Neuronal stem cell (in vitro differentiated cells): ENCODE data around the gene EFCC1.
A peak's percentile ranks its signal among the peaks of the same experiment; 100 is the strongest.

Experiments used
- DNase-seq: peaks from one replicate; pipeline ENCODE4 v3.0.0-alpha.2; 2013; ENCODE audit warnings: low spot score
- H2AFZ ChIP-seq: one replicate; pipeline ENCODE4 v1.6.1; 2013; ENCODE audit warnings: mild to moderate bottlenecking, low read length, inconsistent platforms
- H2AK5ac ChIP-seq: 2 replicates; pipeline ENCODE4 v1.6.1; 2013; ENCODE audit warnings: low read depth, mild to moderate bottlenecking, inconsistent platforms, low read length, moderate library complexity, mixed read lengths
- H2BK120ac ChIP-seq: 2 replicates; pipeline ENCODE4 v1.6.1; 2013; ENCODE audit warnings: low read depth, mild to moderate bottlenecking, inconsistent platforms, low read length, moderate library complexity, mixed read lengths
- H2BK12ac ChIP-seq: one replicate; pipeline ENCODE4 v1.6.1; 2013; ENCODE audit warnings: low read length, inconsistent platforms
- H2BK15ac ChIP-seq: 2 replicates; pipeline ENCODE4 v1.6.1; 2013; ENCODE audit warnings: mild to moderate bottlenecking, low read length, inconsistent platforms, mixed read lengths
- H2BK5ac ChIP-seq: one replicate; pipeline ENCODE4 v1.6.1; 2013; ENCODE audit warnings: inconsistent platforms, mild to moderate bottlenecking, low read length, moderate library complexity
- H3K14ac ChIP-seq: one replicate; pipeline ENCODE4 v1.6.1; 2013; ENCODE audit warnings: low read length, inconsistent platforms
- H3K18ac ChIP-seq: 2 replicates; pipeline ENCODE4 v1.6.1; 2013; ENCODE audit warnings: low read length, inconsistent platforms
- H3K23ac ChIP-seq: 2 replicates; pipeline ENCODE4 v1.6.1; 2013; ENCODE audit warnings: low read depth, mild to moderate bottlenecking, mixed read lengths, low read length, inconsistent platforms; ENCODE audit not compliant: poor library complexity
- H3K27ac ChIP-seq: replicated peaks from 3 replicates; pipeline ENCODE4 v1.5.1; 2013; ENCODE audit warnings: low read length, inconsistent platforms
- H3K27me3 ChIP-seq, 3 experiments: 2 replicates each; pipeline ENCODE4 v1.6.1; 2013; ENCODE audit warnings: low read length in 3 of 3, mild to moderate bottlenecking in 2 of 3, inconsistent platforms in 1 of 3, low read depth in 1 of 3, mixed read lengths in 1 of 3, moderate library complexity in 1 of 3; ENCODE audit not compliant: control insufficient read depth in 3 of 3, insufficient read depth in 3 of 3
- H3K36me3 ChIP-seq, 2 donors: replicated peaks in 1 of 2; 2 replicates each; pipeline ENCODE4 v1.6.1; 2013; ENCODE audit warnings: low read length in 2 of 2; ENCODE audit not compliant: control insufficient read depth in 2 of 2, insufficient read depth in 2 of 2
- H3K4ac ChIP-seq: 2 replicates; pipeline ENCODE4 v1.6.1; 2013; ENCODE audit warnings: inconsistent platforms, mild to moderate bottlenecking, low read length, moderate library complexity
- H3K4me1 ChIP-seq, 2 donors: 1 replicate in 1 of 2; 2 replicates in 1 of 2; pipeline ENCODE4 v1.6.1; 2013; ENCODE audit warnings: low read length in 2 of 2, low read depth in 1 of 2; ENCODE audit not compliant: control insufficient read depth in 2 of 2, insufficient read depth in 1 of 2
- H3K4me2 ChIP-seq: one replicate; pipeline ENCODE4 v1.6.1; 2013; ENCODE audit warnings: mild to moderate bottlenecking, low read length, inconsistent platforms; ENCODE audit not compliant: insufficient read depth, poor library complexity, severe bottlenecking
- H3K4me3 ChIP-seq, 2 donors: 2 replicates each; pipeline ENCODE4 v1.5.1; 2013; ENCODE audit warnings: low read length in 2 of 2, mild to moderate bottlenecking in 2 of 2, inconsistent platforms in 1 of 2, moderate library complexity in 1 of 2
- H3K79me1 ChIP-seq: one replicate; pipeline ENCODE4 v1.6.1; 2013; ENCODE audit warnings: low read depth, mild to moderate bottlenecking, inconsistent platforms, low read length, moderate library complexity
- H3K9ac ChIP-seq: one replicate; pipeline ENCODE4 v1.6.1; 2013; ENCODE audit warnings: mild to moderate bottlenecking, low read depth, low read length, inconsistent platforms; ENCODE audit not compliant: poor library complexity
- H3K9me3 ChIP-seq, 2 donors: replicated peaks in 1 of 2; 2 replicates each; pipeline versions ENCODE3 to v1.6.1; 2013; ENCODE audit warnings: low read length in 2 of 2, mild to moderate bottlenecking in 2 of 2, inconsistent platforms in 1 of 2, low read depth in 1 of 2, mixed read lengths in 1 of 2, moderate library complexity in 1 of 2; ENCODE audit not compliant: control insufficient read depth in 2 of 2, insufficient read depth in 1 of 2
- H4K8ac ChIP-seq: one replicate; pipeline ENCODE4 v1.6.1; 2013; ENCODE audit warnings: low read depth, mild to moderate bottlenecking, inconsistent platforms, low read length, moderate library complexity
- H4K91ac ChIP-seq: one replicate; pipeline ENCODE4 v1.6.1; 2013; ENCODE audit warnings: low read length, low read depth, mild to moderate bottlenecking, inconsistent platforms; ENCODE audit not compliant: poor library complexity
- WGBS, 2 donors: extraction: QIAGEN DNeasy Blood & Tissue Kit; methylation state at CpG; one replicate each; pipeline ENCODE4 v1.1.7; 2013; ENCODE audit warnings: missing lambda C conversion rate in 2 of 2, mixed read lengths in 1 of 2; ENCODE audit not compliant: insufficient read length in 2 of 2, insufficient replicate concordance in 1 of 2; ENCODE audit errors: extremely low coverage in 2 of 2; 5-methylcytosine and 5-hydroxymethylcytosine counted together

The EFCC1 gene

DNA sequence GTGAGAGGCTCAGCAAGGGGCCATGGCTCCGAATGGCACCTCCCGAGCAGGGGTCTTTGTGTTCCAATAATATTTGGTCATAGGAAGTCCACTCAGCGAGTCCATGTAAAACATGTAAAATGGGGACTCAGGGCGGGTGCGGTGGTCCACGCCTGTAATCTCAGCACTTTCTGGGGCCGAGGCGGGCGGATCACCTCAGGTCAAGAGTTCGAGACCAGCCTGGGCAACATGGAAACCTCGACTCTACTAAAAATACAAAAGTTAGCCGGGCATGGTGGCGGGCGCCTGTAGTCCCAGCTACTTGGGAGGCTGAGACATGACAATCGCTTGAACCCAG lies 26.4 kb downstream of the EFCC1 start:
- no peak overlapping the region for H2BK120ac ChIP-seq
- no peak overlapping the region for H3K23ac ChIP-seq
- peak overlapping the region in 1 of 2 donors; percentile 79 for H3K4me3 ChIP-seq

GRCh38 chr3:129028866-129029265 lies 27.8 kb downstream of the EFCC1 start:
- no peak overlapping the region for H3K4ac ChIP-seq
- no peak overlapping the region for H3K4me3 ChIP-seq
- no peak overlapping the region for H3K23ac ChIP-seq
- H4K8ac ChIP-seq = no peak overlapping the region
- peaks cover 2% of the 10 kb centered on the region for H3K79me1 ChIP-seq
- no CpG with 5 or more reads among the region's 13 CpGs for WGBS, 2 donors
- no peak overlapping the region for H3K14ac ChIP-seq
- H3K4me2 ChIP-seq = no peak overlapping the region
- H3K4me1 ChIP-seq = peaks cover 0 to 2% of the 10 kb centered on the region in 2 donors
- H4K91ac ChIP-seq = no peak overlapping the region
- no peak overlapping the region for H2BK12ac ChIP-seq
- no peak for DNase-seq
- no peak overlapping the region for H2AFZ ChIP-seq
- H3K9ac ChIP-seq = no peak overlapping the region
- H2BK5ac ChIP-seq = no peak overlapping the region
- H2BK120ac ChIP-seq = no peak overlapping the region
- H3K36me3 ChIP-seq = peaks cover 0 to 67% of the 10 kb centered on the region in 2 donors
- H3K18ac ChIP-seq = no peak overlapping the region
- H3K9me3 ChIP-seq = no peaks in the 10 kb centered on the region
- H2BK15ac ChIP-seq = no peak overlapping the region
- no peaks in the 10 kb centered on the region for H3K27me3 ChIP-seq
- H3K27ac ChIP-seq = no peak overlapping the region
- no peak overlapping the region for H2AK5ac ChIP-seq

More for the DNA sequence above, 26.4 kb downstream of the EFCC1 start:
- no peak overlapping the region for H3K27ac ChIP-seq
- H3K4me2 ChIP-seq = peak overlapping the region; percentile 84
- WGBS, 2 donors = no CpG with 5 or more reads among the region's 15 CpGs
- no peak overlapping the region for H4K91ac ChIP-seq
- H3K36me3 ChIP-seq = peaks cover 0 to 62% of the 10 kb centered on the region in 2 donors
- no peak overlapping the region for H3K14ac ChIP-seq
- no peak overlapping the region for H3K9ac ChIP-seq
- H3K18ac ChIP-seq = peak overlapping the region; percentile 97
- H4K8ac ChIP-seq = no peak overlapping the region
- H2AK5ac ChIP-seq = no peak overlapping the region
- H2BK5ac ChIP-seq = no peak overlapping the region
- H3K79me1 ChIP-seq = no peaks in the 10 kb centered on the region
- no peaks in the 10 kb centered on the region for H3K27me3 ChIP-seq
- no peak for DNase-seq
- H3K4ac ChIP-seq = no peak overlapping the region
- peaks cover 0 to 2% of the 10 kb centered on the region in 2 donors for H3K4me1 ChIP-seq
- peaks cover 0 to 2% of the 10 kb centered on the region in 2 donors for H3K9me3 ChIP-seq
- no peak overlapping the region for H2AFZ ChIP-seq
- H2BK12ac ChIP-seq = no peak overlapping the region
- peak overlapping the region; percentile 82 for H2BK15ac ChIP-seq

DNA sequence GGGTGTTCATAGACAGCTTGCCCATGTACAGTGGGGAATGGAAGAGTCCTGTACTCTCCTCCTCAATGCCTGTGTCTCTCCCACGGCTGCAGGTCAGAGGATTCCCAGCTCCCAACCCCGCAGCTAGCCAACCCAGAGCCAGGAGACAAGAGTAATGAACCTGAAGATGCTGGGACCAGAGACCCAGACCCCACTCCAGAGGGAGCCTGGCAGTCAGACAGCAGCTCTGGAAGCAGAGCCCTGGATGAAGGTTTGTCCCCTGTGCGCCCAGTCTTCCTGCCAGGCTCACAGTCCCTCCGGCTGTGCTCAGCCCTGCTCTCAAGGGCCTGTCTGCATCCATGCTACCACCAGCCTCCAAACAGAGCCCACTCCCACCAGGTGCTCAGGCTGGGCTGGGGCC lies 29.5 kb downstream of the EFCC1 start:
- Histone ChIP-seq H3K9me3 (no peaks in the 10 kb centered on the region), H3K18ac (no peak overlapping the region), H3K27me3 (no peaks in the 10 kb centered on the region), H3K23ac (no peak overlapping the region), H2BK120ac (no peak overlapping the region), H2BK12ac (no peak overlapping the region), H4K8ac (no peak overlapping the region), H3K4me1 (peaks cover 0 to 2% of the 10 kb centered on the region in 2 donors), H2AK5ac (peak overlapping the region; percentile 53), H3K14ac (no peak overlapping the region), H3K36me3 (peaks cover 0 to 80% of the 10 kb centered on the region in 2 donors), H4K91ac (no peak overlapping the region), H3K4me2 (no peak overlapping the region), H3K9ac (no peak overlapping the region), H3K27ac (no peak overlapping the region), H3K4me3 (no peak overlapping the region), H2BK15ac (no peak overlapping the region), H2BK5ac (no peak overlapping the region), H2AFZ (no peak overlapping the region), H3K4ac (no peak overlapping the region), H3K79me1 (peaks cover 2% of the 10 kb centered on the region)
- no peak for DNase-seq
- no CpG with 5 or more reads among the region's 4 CpGs for WGBS, 2 donors

- no peak overlapping the region for H4K91ac ChIP-seq
- no peak overlapping the region for H2BK5ac ChIP-seq
- H3K27me3 ChIP-seq = no peaks in the 10 kb centered on the region
- H4K8ac ChIP-seq = no peak overlapping the region
- no peak overlapping the region for H2BK15ac ChIP-seq
- no peak overlapping the region for H3K18ac ChIP-seq
- DNase-seq = no peak
- H2BK12ac ChIP-seq = no peak overlapping the region
- H3K79me1 ChIP-seq = peaks cover 2% of the 10 kb centered on the region
- H3K23ac ChIP-seq = no peak overlapping the region
- H3K4me3 ChIP-seq = no peak overlapping the region
- no peak overlapping the region for H2AK5ac ChIP-seq
- H3K9ac ChIP-seq = no peak overlapping the region
- H3K4me2 ChIP-seq = no peak overlapping the region
- no peaks in the 10 kb centered on the region for H3K4me1 ChIP-seq
- peaks cover 0 to 80% of the 10 kb centered on the region in 2 donors for H3K36me3 ChIP-seq
- no CpG with 5 or more reads among the region's 10 CpGs for WGBS, 2 donors
- H3K9me3 ChIP-seq = no peaks in the 10 kb centered on the region
- no peak overlapping the region for H3K14ac ChIP-seq
- H3K4ac ChIP-seq = no peak overlapping the region
- H2BK120ac ChIP-seq = no peak overlapping the region
- no peak overlapping the region for H2AFZ ChIP-seq
- no peak overlapping the region for H3K27ac ChIP-seq
These were observed 30.5 kb downstream of the EFCC1 start for GRCh38 chr3:129031476-129032215.
